ENCODE measurements around the gene TPSAB1. TPM values are rescaled to one million over a fixed set of nuclear protein-coding genes. Genes with fewer than 3 reads are reported as not detected.

TPSAB1 gene
- total RNA-seq, 1 donor from 2014 or later, result not detected

GRCh38 chr16:1210461-1210860 lies 30.0 kb upstream of the TPSAB1 start:
- intact Hi-C loops (cut with micrococcal nuclease), result no loop called here

GRCh38 chr16:1211451-1212268 lies 28.8 kb upstream of the TPSAB1 start:
- intact Hi-C loops (cut with micrococcal nuclease), result no loop called here

GRCh38 chr16:1212616-1213194 lies 27.8 kb upstream of the TPSAB1 start:
- intact Hi-C loops (cut with micrococcal nuclease), result no loop called here

GRCh38 chr16:1213231-1213630 lies 27.3 kb upstream of the TPSAB1 start:
- intact Hi-C loops (cut with micrococcal nuclease), result no loop called here

GRCh38 chr16:1213796-1214372 lies 26.6 kb upstream of the TPSAB1 start:
- intact Hi-C loops (cut with micrococcal nuclease), result no loop called here

- intact Hi-C loops (cut with micrococcal nuclease), result no loop called here
These were observed 25.8 kb upstream of the TPSAB1 start for GRCh38 chr16:1214719-1215118.

GRCh38 chr16:1215574-1216295 lies 24.8 kb upstream of the TPSAB1 start:
- intact Hi-C loops (cut with micrococcal nuclease), result no loop called here

GRCh38 chr16:1216296-1216619 lies 24.2 kb upstream of the TPSAB1 start:
- intact Hi-C loops (cut with micrococcal nuclease), result no loop called here

GRCh38 chr16:1216681-1217400 lies 23.7 kb upstream of the TPSAB1 start:
- intact Hi-C loops (cut with micrococcal nuclease), result no loop called here

GRCh38 chr16:1217526-1217925 lies 23.0 kb upstream of the TPSAB1 start:
- intact Hi-C loops (cut with micrococcal nuclease), result no loop called here

- intact Hi-C loops (cut with micrococcal nuclease), result no loop called here
These were observed 22.2 kb upstream of the TPSAB1 start for GRCh38 chr16:1218061-1218929.

- intact Hi-C loops (cut with micrococcal nuclease), result no loop called here
These were observed 21.4 kb upstream of the TPSAB1 start for GRCh38 chr16:1218930-1219611.

GRCh38 chr16:1220098-1220728 lies 20.3 kb upstream of the TPSAB1 start:
- intact Hi-C loops (cut with micrococcal nuclease), result no loop called here

- intact Hi-C loops (cut with micrococcal nuclease), result no loop called here
These were observed 19.5 kb upstream of the TPSAB1 start for GRCh38 chr16:1220841-1221627.

- intact Hi-C loops (cut with micrococcal nuclease), result no loop called here
These were observed 18.6 kb upstream of the TPSAB1 start for GRCh38 chr16:1221628-1222552.

GRCh38 chr16:1222553-1223354 lies 17.8 kb upstream of the TPSAB1 start:
- intact Hi-C loops (cut with micrococcal nuclease), result no loop called here
